Measurements from ENCODE around the gene SLC15A3. TPM values are rescaled to one million over a fixed set of nuclear protein-coding genes. Genes with fewer than 3 reads are reported as not detected.
A peak's percentile ranks its signal among the peaks of the same experiment; 100 is the strongest.

The SLC15A3 gene
- total and polyA plus RNA-seq, 7 donors = 7.2 to 14.6 (median 8.2) TPM

DNA sequence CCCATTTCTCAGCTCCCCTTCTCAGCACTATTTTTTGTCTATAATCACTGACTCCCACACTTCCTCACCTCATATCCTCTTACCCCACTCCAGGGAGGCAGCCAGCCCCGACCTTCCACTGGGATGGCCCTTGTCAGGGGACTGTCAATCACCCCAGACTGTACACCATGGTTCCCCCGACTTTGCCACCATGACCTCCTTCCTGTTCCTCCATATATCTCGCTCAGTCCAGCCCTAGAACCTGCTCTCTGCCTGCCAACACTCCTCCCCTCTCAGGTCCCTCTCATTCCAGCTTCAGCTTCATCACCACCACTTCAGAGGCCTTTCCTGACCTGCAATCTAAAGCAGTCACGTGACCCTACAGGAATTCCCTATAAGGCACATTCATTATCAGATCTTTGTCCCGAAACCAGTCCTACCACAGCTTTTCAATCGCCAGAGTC lies 62.1 kb downstream of the SLC15A3 start:
- intact Hi-C loops (cut with DNase I) = loop anchor here in 1 of 2 donors (2.0 kb wide), 1 partner anchor 59 kb away; no protein-coding TSS in a partner anchor
- 72 to 79% (median 74%) methylated on average over 6 of the region's 6 CpGs for WGBS, 3 donors
- Histone ChIP-seq H3K9me3 (no peaks in the 10 kb centered on the region), H3K4me3 (no peak overlapping the region), H3K4me1 (no peaks in the 10 kb centered on the region), H3K36me3 (ENCODE audit: insufficient read depth in 1 of 2, low read depth in 1 of 2) (peaks cover 0 to 63% of the 10 kb centered on the region in 2 donors), H3K27ac (no peak overlapping the region), H3K27me3 (ENCODE audit: insufficient read depth in 3 of 3, low read length in 2 of 3) (no peaks in the 10 kb centered on the region)
- no peak for TF ChIP-seq CTCF (IDR thresholded peaks at IDR 0.05)
- ATAC-seq (no peak), DNase-seq (no peak)

DNA sequence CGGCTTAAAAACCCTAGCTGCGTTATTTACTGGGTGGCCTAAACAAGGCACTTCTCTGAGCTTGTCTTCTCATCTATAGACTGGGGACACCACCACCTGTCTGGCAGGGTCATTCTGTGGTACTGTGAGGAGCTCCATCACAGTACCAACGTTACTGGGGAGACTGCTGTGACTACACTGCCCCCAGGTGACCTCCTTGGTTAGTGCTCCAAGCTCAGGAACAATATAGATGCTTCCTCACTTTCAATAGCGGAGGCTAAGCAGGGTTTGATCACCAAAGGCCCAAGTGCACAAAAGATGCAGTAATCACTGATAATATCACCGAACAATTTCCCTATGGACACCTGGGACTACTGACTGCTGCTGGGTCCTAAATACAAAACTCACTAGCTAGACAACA lies 64.4 kb downstream of the SLC15A3 start:
- no peaks in the 10 kb centered on the region for H3K9me3 ChIP-seq
- peak; percentile 76 to 88 (median 79) for ATAC-seq
- peak in 1 of 2 donors; percentile 46 for DNase-seq
- peaks cover 0 to 46% of the 10 kb centered on the region in 2 donors for H3K36me3 ChIP-seq (ENCODE audit: insufficient read depth in 1 of 2, low read depth in 1 of 2)
- no peaks in the 10 kb centered on the region for H3K27me3 ChIP-seq (ENCODE audit: insufficient read depth in 3 of 3, low read length in 2 of 3)
- H3K4me3 ChIP-seq = no peak overlapping the region
- intact Hi-C loops (cut with DNase I) = no loop called here
- H3K27ac ChIP-seq = no peak overlapping the region
- H3K4me1 ChIP-seq = no peaks in the 10 kb centered on the region
- peak; percentile 45 for TF ChIP-seq CTCF (IDR thresholded peaks at IDR 0.05)
- WGBS, 3 donors = 61 to 68% (median 64%) methylated on average over 5 of the region's 5 CpGs

Other genes starting within 250 kb of the SLC15A3 start
- gene MS4A18, start 227.5 kb downstream of the SLC15A3 start, total RNA-seq = not detected
- gene MS4A18, start 227.5 kb downstream of the SLC15A3 start, polyA plus RNA-seq = not detected
- not detected for gene MS4A15, start 195.3 kb downstream of the SLC15A3 start, total RNA-seq
- not detected for gene MS4A15, start 195.3 kb downstream of the SLC15A3 start, polyA plus RNA-seq
- not detected for gene MS4A10, start 166.8 kb downstream of the SLC15A3 start, total RNA-seq
- gene MS4A10, start 166.8 kb downstream of the SLC15A3 start, polyA plus RNA-seq = under 1 TPM in 1 of 3 donors, not detected in 2; 0.03 TPM
- gene CCDC86, start 110.1 kb downstream of the SLC15A3 start, total RNA-seq = 10 to 100 TPM; 24.8 to 43.9 (median 30.1) TPM
- 10 to 100 TPM; 36.2 to 55.4 (median 53.6) TPM for gene CCDC86, start 110.1 kb downstream of the SLC15A3 start, polyA plus RNA-seq
- gene PTGDR2, start 96.2 kb downstream of the SLC15A3 start, total RNA-seq = 10 to 100 TPM in 1 of 4 donors, 1 to 10 TPM in 2, under 1 TPM in 1; 0.53 to 13.9 (median 1.1) TPM
- gene PTGDR2, start 96.2 kb downstream of the SLC15A3 start, polyA plus RNA-seq = 1 to 10 TPM; 1.1 to 1.3 (median 1.2) TPM
- under 1 TPM in 1 of 4 donors, not detected in 3; 0.29 TPM for gene ZP1, start 84.6 kb downstream of the SLC15A3 start, total RNA-seq
- under 1 TPM; 0.18 to 0.52 (median 0.30) TPM for gene ZP1, start 84.6 kb downstream of the SLC15A3 start, polyA plus RNA-seq
- gene PRPF19, start 45.6 kb downstream of the SLC15A3 start, total RNA-seq = 10 to 100 TPM; 45.7 to 71.7 (median 63.0) TPM
- 100 to 1,000 TPM in 1 of 3 donors, 10 to 100 TPM in 2; 56.9 to 109 (median 67.4) TPM for gene PRPF19, start 45.6 kb downstream of the SLC15A3 start, polyA plus RNA-seq
- 10 to 100 TPM; 70.2 to 73.4 (median 71.5) TPM for gene TMEM109, start 38.0 kb downstream of the SLC15A3 start, total RNA-seq
- gene TMEM109, start 38.0 kb downstream of the SLC15A3 start, polyA plus RNA-seq = 100 to 1,000 TPM in 1 of 3 donors, 10 to 100 TPM in 2; 69.2 to 130 (median 78.1) TPM
- 1 to 10 TPM; 3.3 to 7.7 (median 6.1) TPM for gene TMEM132A, start 27.7 kb downstream of the SLC15A3 start, total RNA-seq
- gene TMEM132A, start 27.7 kb downstream of the SLC15A3 start, polyA plus RNA-seq = 1 to 10 TPM; 2.0 to 3.7 (median 2.6) TPM
- under 1 TPM; 0.43 to 0.74 (median 0.49) TPM for gene CD6, start 19.5 kb upstream of the SLC15A3 start, total RNA-seq
- under 1 TPM; 0.05 to 0.34 (median 0.05) TPM for gene CD6, start 19.5 kb upstream of the SLC15A3 start, polyA plus RNA-seq
- under 1 TPM in 3 of 4 donors, not detected in 1; 0.08 to 0.17 (median 0.17) TPM for gene CD5, start 150.3 kb upstream of the SLC15A3 start, total RNA-seq
- under 1 TPM in 2 of 3 donors, not detected in 1; 0.04 to 0.05 TPM for gene CD5, start 150.3 kb upstream of the SLC15A3 start, polyA plus RNA-seq
- 10 to 100 TPM; 16.9 to 27.3 (median 23.5) TPM for gene VPS37C, start 209.2 kb upstream of the SLC15A3 start, total RNA-seq
- gene VPS37C, start 209.2 kb upstream of the SLC15A3 start, polyA plus RNA-seq = 10 to 100 TPM; 18.9 to 39.8 (median 25.6) TPM